Glomerular endothelial cell (primary cell): ENCODE data around the gene SYNPO. TPM values are rescaled to one million over a fixed set of nuclear protein-coding genes. Genes with fewer than 3 reads are reported as not detected.

ENCODE experiments used
- DNase-seq: peaks from one replicate; pipeline ENCODE4 v3.0.0-alpha.2; 2011; ENCODE audit warnings: low read depth, low spot score; ENCODE audit errors: extremely low read depth
- total RNA-seq: library from RNA; depleted of rRNA; stranded (reverse); fragments of >200 nt; gene quantifications from 2 replicates; pipeline ENCODE4 v1.2.3, GENCODE V29; 2015

Gene SYNPO
- total RNA-seq, 1 donor from 2014 or later = 123 TPM

- no peak for DNase-seq
Measured at GRCh38 chr5:150624334-150625163, 15.9 kb upstream of the SYNPO start.

GRCh38 chr5:150625164-150625535 is 15.3 kb upstream of the SYNPO start:
- no peak for DNase-seq

GRCh38 chr5:150625831-150626746 is 14.4 kb upstream of the SYNPO start:
- no peak for DNase-seq

GRCh38 chr5:150626853-150627276 is 13.6 kb upstream of the SYNPO start:
- no peak for DNase-seq

GRCh38 chr5:150627731-150628545 is 12.5 kb upstream of the SYNPO start:
- DNase-seq = no peak

GRCh38 chr5:150628936-150629485 is 11.4 kb upstream of the SYNPO start:
- no peak for DNase-seq

- no peak for DNase-seq
Measured at GRCh38 chr5:150630016-150630415, 10.4 kb upstream of the SYNPO start.

- DNase-seq = no peak
Measured at GRCh38 chr5:150630461-150631325, 9.8 kb upstream of the SYNPO start.

GRCh38 chr5:150631326-150631701 is 9.1 kb upstream of the SYNPO start:
- DNase-seq = no peak

- DNase-seq = no peak
Measured at GRCh38 chr5:150632305-150633160, 7.9 kb upstream of the SYNPO start.

GRCh38 chr5:150633429-150633828 is 7.0 kb upstream of the SYNPO start:
- DNase-seq = no peak

- DNase-seq = no peak
Measured at GRCh38 chr5:150636391-150637244, 3.8 kb upstream of the SYNPO start.

GRCh38 chr5:150637245-150638052 is 3.0 kb upstream of the SYNPO start:
- DNase-seq = peak; percentile 57

- no peak for DNase-seq
Measured at GRCh38 chr5:150638053-150638444, 2.4 kb upstream of the SYNPO start.

GRCh38 chr5:150638488-150639376 is 1.7 kb upstream of the SYNPO start:
- no peak for DNase-seq

- no peak for DNase-seq
Measured at GRCh38 chr5:150639377-150639692, 1.1 kb upstream of the SYNPO start.
